Sigmoid colon (tissue), 3 donors: ENCODE results near the gene AQP6.

Source experiments
- POLR2A ChIP-seq, 2 donors: fragments of 450-650 bp; IDR thresholded peaks; one replicate each; pipeline ENCODE4 v1.6.1; 2016; ENCODE audit warnings: antibody characterized with exemption in 2 of 2, mild to moderate bottlenecking in 2 of 2, moderate library complexity in 2 of 2
- TF ChIP-seq, protein P1 (sequence below), 4 experiments: fragments of 450-650 bp in 3 of 4; fragments of 200-600 bp in 1 of 4; IDR thresholded peaks; one replicate each; pipeline ENCODE4 v1.5.1; 2016 to 2019; ENCODE audit warnings: antibody characterized with exemption in 4 of 4, mild to moderate bottlenecking in 3 of 4, moderate library complexity in 2 of 4

DNA sequence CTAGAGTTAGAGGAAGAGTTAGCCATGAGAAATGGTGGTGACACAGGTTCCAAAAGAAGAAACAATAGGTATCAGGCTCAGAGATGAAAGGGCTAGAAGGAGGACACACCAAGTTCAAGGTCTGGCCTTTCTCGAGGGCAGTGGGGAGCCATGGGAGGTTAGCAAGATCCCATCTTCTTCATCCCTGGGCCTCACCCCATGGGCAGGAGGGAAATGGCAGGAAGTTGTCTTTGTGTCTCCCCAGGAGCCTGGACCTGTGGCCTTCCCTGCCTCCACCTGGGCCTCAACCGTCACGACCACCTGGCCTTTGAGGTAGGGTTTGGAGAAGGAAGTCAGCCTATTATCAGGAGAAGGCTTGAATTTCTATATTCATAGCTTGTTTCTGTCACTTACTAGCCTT, 28.0 kb upstream of the AQP6 start:
- TF ChIP-seq, protein P1, sequence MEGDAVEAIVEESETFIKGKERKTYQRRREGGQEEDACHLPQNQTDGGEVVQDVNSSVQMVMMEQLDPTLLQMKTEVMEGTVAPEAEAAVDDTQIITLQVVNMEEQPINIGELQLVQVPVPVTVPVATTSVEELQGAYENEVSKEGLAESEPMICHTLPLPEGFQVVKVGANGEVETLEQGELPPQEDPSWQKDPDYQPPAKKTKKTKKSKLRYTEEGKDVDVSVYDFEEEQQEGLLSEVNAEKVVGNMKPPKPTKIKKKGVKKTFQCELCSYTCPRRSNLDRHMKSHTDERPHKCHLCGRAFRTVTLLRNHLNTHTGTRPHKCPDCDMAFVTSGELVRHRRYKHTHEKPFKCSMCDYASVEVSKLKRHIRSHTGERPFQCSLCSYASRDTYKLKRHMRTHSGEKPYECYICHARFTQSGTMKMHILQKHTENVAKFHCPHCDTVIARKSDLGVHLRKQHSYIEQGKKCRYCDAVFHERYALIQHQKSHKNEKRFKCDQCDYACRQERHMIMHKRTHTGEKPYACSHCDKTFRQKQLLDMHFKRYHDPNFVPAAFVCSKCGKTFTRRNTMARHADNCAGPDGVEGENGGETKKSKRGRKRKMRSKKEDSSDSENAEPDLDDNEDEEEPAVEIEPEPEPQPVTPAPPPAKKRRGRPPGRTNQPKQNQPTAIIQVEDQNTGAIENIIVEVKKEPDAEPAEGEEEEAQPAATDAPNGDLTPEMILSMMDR (IDR thresholded peaks at IDR 0.05) = no peak
- no peak for TF ChIP-seq POLR2A (IDR thresholded peaks at IDR 0.05)
